ENCODE measurements around the gene CENPF. TPM values are rescaled to one million over a fixed set of nuclear protein-coding genes. Genes with fewer than 3 reads are reported as not detected.

The CENPF gene, protein sequence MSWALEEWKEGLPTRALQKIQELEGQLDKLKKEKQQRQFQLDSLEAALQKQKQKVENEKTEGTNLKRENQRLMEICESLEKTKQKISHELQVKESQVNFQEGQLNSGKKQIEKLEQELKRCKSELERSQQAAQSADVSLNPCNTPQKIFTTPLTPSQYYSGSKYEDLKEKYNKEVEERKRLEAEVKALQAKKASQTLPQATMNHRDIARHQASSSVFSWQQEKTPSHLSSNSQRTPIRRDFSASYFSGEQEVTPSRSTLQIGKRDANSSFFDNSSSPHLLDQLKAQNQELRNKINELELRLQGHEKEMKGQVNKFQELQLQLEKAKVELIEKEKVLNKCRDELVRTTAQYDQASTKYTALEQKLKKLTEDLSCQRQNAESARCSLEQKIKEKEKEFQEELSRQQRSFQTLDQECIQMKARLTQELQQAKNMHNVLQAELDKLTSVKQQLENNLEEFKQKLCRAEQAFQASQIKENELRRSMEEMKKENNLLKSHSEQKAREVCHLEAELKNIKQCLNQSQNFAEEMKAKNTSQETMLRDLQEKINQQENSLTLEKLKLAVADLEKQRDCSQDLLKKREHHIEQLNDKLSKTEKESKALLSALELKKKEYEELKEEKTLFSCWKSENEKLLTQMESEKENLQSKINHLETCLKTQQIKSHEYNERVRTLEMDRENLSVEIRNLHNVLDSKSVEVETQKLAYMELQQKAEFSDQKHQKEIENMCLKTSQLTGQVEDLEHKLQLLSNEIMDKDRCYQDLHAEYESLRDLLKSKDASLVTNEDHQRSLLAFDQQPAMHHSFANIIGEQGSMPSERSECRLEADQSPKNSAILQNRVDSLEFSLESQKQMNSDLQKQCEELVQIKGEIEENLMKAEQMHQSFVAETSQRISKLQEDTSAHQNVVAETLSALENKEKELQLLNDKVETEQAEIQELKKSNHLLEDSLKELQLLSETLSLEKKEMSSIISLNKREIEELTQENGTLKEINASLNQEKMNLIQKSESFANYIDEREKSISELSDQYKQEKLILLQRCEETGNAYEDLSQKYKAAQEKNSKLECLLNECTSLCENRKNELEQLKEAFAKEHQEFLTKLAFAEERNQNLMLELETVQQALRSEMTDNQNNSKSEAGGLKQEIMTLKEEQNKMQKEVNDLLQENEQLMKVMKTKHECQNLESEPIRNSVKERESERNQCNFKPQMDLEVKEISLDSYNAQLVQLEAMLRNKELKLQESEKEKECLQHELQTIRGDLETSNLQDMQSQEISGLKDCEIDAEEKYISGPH (N-terminal part only)
- 34.5 TPM for polyA plus RNA-seq (2012; ENCODE audit: low read depth, missing spikeins)

DNA sequence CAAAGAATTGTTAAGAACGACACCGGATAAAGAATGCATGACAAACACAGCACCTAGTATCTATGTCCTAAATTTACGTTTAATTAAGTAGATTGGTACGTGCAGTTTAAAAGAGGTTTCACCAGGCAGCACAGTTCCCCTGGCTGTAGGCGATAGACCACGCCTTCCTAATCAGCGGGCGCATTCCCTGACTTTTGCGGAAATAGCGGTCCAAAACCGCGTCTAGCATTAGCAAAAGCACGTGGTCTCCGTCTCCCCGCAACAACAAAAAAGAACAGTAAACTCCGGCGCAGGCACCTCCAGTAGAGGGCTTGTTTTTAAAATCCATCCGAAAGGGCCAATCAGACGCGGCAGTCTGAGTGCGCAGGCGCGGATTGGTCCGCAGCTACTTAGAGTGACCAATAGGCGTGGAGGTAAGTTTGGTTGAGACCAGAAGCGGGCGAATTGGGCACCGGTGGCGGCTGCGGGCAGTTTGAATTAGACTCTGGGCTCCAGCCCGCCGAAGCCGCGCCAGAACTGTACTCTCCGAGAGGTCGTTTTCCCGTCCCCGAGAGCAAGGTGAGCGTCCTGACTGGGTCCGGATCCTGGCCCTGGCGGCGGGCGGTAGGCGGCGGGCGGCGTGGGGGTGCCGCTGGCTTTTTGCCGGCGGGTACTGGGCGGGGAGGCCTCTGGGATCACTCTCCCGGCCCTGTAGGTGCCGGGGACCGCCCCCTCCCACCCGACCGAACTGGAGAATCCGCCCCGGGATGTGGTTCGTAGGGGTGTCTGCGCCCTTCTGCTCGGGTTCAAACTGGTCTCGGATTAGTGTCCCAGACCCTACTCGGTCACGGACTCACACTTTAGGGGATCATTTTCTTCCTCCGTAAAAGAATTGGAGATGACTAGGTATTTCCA, at the start of gene CENPF:
CENPF (plus strand) TSS at position 432 of the 894 bp plus-strand sequence. CDS start 10,560 bp downstream, outside the sequence.
- peak; percentile 93 for DNase-seq (ENCODE audit: insufficient read length, low spot score)
- TF ChIP-seq POU2F2 (IDR thresholded peaks at IDR 0.05; ENCODE audit: low read depth, low read length) (no peak; the same call in 1 of the 2 replicates), PAX5 (IDR thresholded peaks at IDR 0.05; ENCODE audit: insufficient read depth, low read length, severe bottlenecking) (no peak), SPI1 (IDR thresholded peaks at IDR 0.05; ENCODE audit: low read depth, low read length) (0 out of 2 replicates have a peak, but pooled peaks have one; percentile 17), TAF1 (IDR thresholded peaks at IDR 0.05; ENCODE audit: low read depth, low read length) (no peak), POLR2AphosphoS5 (IDR thresholded peaks at IDR 0.05; ENCODE audit: low read depth, low read length) (no peak), POLR2A (IDR thresholded peaks at IDR 0.05; ENCODE audit: low read depth, low read length) (no peak)
- peak; percentile 95 for FAIRE-seq

DNA sequence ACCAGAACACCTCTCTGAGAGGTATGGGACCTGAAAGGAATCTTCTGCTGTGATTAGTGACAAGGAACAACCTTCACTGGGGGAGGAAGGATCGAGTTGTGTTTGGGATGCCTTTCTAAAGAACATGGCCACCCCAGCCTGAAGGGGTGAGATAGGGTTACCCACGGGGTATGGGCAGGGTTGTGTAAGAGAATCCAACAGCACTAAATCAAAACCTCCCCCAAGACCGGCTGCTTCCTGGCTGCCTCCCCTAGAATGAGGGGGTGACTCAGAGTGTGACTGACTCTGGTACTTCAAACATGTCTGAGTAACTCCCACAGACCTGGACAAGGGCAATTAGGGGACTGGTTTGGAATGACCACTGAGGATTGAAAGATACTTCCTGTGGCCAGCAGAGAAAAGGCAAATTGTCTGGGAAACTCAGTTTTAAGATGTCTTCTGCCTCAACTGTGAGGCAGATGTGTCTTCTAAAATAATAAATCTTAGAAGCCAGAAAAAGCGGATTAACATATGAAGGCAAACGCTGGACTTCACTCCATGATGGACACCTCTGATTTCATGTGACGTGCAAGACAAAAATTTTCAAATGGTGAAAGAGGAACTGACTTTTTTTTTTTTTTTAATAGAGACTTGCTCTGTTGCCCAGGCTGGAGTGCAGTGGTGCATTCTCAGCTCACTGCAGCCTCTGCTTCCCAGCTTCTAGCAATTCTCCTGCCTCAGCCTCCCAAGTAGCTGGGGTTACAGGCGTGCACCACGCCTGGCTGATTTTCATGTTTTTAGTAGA, 44.9 kb upstream of the CENPF start:
- DNase-seq (ENCODE audit: insufficient read length, low spot score) = no peak
- TF ChIP-seq POLR2A (IDR thresholded peaks at IDR 0.05; ENCODE audit: low read depth, low read length) = no peak
- no peak for TF ChIP-seq POLR2AphosphoS5 (IDR thresholded peaks at IDR 0.05; ENCODE audit: low read depth, low read length)
- TF ChIP-seq TAF1 (IDR thresholded peaks at IDR 0.05; ENCODE audit: low read depth, low read length) = no peak
- TF ChIP-seq PAX5 (IDR thresholded peaks at IDR 0.05; ENCODE audit: insufficient read depth, low read length, severe bottlenecking) = no peak
- TF ChIP-seq POU2F2 (IDR thresholded peaks at IDR 0.05; ENCODE audit: low read depth, low read length) = no peak
- peak; percentile 78 for TF ChIP-seq SPI1 (IDR thresholded peaks at IDR 0.05; ENCODE audit: low read depth, low read length)
- peak; percentile 71 for FAIRE-seq

DNA sequence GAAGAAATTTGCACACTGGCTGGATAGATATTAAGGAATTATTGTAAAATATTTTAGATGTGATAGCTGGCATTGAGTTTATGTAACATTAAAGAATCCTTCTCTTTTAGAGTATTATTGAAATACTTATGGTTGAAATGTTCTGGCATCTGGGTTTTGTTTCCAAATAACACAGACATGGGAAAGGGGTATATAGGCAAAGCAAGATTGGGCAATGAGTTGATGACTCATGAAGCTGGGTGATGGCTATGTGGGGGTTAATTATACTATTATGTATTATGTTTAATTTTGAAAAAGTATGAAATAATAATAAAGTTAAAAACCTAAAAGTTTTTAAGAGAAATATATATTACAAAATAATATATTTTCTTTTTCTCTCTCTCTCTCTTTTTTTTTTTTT, 39.1 kb upstream of the CENPF start:
- FAIRE-seq (no peak), DNase-seq (ENCODE audit: insufficient read length, low spot score) (no peak)
- TF ChIP-seq POLR2AphosphoS5 (IDR thresholded peaks at IDR 0.05; ENCODE audit: low read depth, low read length) = no peak
- TF ChIP-seq PAX5 (IDR thresholded peaks at IDR 0.05; ENCODE audit: insufficient read depth, low read length, severe bottlenecking) = no peak
- no peak for TF ChIP-seq POLR2A (IDR thresholded peaks at IDR 0.05; ENCODE audit: low read depth, low read length)
- no peak for TF ChIP-seq TAF1 (IDR thresholded peaks at IDR 0.05; ENCODE audit: low read depth, low read length)
- TF ChIP-seq POU2F2 (IDR thresholded peaks at IDR 0.05; ENCODE audit: low read depth, low read length) = no peak
- TF ChIP-seq SPI1 (IDR thresholded peaks at IDR 0.05; ENCODE audit: low read depth, low read length) = no peak

DNA sequence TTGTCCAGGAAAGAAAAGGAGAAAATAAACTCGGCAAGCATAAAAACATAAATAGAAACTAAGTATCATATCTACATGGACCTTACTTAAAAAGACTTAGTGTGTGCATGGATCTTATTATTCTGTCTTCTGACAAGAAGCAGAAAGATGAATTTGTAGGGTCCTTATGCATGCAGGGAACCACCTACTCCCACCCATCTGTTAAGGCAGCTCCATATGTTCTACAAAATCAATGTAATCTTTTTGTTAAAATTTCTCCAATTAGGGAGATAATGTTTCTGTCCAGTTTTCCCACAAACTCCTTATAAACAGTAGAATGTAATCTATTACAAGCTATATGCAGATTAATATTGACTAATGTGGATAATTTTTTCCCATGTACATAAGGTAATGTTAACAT, 37.7 kb upstream of the CENPF start:
- FAIRE-seq = no peak
- no peak for TF ChIP-seq POLR2AphosphoS5 (IDR thresholded peaks at IDR 0.05; ENCODE audit: low read depth, low read length)
- DNase-seq (ENCODE audit: insufficient read length, low spot score) = no peak

DNA sequence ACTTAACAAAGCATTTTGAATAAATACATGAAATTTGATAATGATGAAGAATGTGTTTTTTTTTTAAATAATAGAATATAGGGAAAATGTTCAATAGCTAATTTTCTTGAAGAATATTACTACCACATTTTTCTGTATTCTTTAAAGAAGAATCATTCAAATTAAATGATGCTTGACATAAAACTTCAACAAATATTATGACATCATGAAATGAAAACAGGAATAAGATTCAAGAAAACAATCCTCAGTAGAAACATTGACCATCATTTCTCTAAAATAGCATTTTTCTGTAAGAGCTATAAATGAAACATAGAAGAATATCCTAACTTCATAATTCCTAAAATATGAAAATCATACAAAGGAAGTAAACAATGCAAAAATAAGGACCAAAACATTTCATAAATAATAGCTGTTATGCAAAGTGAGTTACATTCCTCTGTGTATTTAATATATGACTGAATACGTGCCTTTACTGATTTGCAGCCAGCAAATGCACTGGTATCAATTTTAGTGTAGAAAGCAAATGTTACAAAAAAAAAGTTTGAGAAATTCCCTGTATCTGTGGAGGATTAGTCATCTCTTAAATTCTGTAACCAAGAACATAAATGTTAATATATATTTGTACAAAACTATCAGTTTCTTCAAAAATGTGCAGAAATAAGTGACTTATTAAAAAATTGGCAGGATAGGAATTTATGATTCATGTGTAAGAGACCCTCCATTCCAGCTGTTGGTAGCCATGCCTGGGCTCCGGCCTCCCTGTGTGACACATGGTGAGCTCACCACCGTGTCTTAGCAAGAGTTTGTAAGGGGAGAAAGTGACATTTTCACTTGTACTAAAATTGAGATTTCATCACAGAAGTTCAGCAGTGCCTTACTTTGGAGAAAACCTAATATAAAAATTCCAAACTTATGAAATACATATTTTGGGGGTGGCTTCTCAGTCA, 36.6 kb upstream of the CENPF start:
- no peak for TF ChIP-seq POU2F2 (IDR thresholded peaks at IDR 0.05; ENCODE audit: low read depth, low read length)
- TF ChIP-seq PAX5 (IDR thresholded peaks at IDR 0.05; ENCODE audit: insufficient read depth, low read length, severe bottlenecking) = no peak
- TF ChIP-seq POLR2A (IDR thresholded peaks at IDR 0.05; ENCODE audit: low read depth, low read length) = no peak
- TF ChIP-seq SPI1 (IDR thresholded peaks at IDR 0.05; ENCODE audit: low read depth, low read length) = no peak
- no peak for TF ChIP-seq POLR2AphosphoS5 (IDR thresholded peaks at IDR 0.05; ENCODE audit: low read depth, low read length)
- TF ChIP-seq TAF1 (IDR thresholded peaks at IDR 0.05; ENCODE audit: low read depth, low read length) = no peak
- no peak for DNase-seq (ENCODE audit: insufficient read length, low spot score)
- no peak for FAIRE-seq

DNA sequence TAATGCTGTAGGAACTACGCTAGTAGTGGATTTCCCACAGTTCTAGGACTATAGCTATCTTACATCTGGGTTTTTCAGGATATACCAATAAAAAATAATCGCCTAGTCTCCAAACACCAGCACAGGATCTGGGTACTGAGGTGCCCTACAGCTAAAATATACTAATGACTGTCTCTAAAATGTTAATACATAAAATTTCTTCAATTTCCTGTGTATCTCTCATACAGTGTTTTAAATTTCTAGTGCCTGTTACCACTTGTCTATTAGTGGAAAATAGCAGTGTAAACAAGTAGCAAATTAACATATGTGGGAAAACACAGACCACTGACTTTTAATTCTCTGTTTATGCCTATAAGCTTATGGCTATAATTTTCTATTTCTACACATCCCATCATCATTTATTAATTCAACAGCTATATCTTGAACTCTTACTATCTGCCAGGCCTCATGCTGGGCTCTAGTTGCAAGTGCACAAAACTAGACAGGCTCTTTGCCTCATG, 35.5 kb upstream of the CENPF start:
- no peak for TF ChIP-seq SPI1 (IDR thresholded peaks at IDR 0.05; ENCODE audit: low read depth, low read length)
- no peak for TF ChIP-seq POLR2A (IDR thresholded peaks at IDR 0.05; ENCODE audit: low read depth, low read length)
- TF ChIP-seq TAF1 (IDR thresholded peaks at IDR 0.05; ENCODE audit: low read depth, low read length) = no peak
- TF ChIP-seq POU2F2 (IDR thresholded peaks at IDR 0.05; ENCODE audit: low read depth, low read length) = no peak
- TF ChIP-seq PAX5 (IDR thresholded peaks at IDR 0.05; ENCODE audit: insufficient read depth, low read length, severe bottlenecking) = no peak
- no peak for FAIRE-seq

DNA sequence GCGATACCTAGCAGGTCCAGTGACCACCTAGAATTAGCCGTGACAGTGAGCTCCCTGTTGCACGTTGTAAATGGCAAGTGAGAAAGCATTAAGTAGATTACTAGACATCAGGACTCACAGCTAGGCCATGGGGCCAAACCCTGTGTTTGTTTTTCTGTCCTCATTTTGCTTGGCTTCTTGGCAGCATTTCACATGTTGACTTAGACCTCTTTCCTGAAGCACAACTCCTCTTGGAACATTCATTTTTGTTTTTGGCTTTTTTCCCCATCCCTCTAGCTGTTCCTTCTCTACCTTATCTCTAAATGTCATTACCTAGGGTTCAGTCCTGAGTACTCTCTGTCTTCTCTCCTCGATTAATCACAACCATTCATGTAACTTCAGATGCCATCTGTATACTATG, 34.7 kb upstream of the CENPF start:
- DNase-seq (ENCODE audit: insufficient read length, low spot score) = no peak
- TF ChIP-seq TAF1 (IDR thresholded peaks at IDR 0.05; ENCODE audit: low read depth, low read length) = no peak
- no peak for TF ChIP-seq SPI1 (IDR thresholded peaks at IDR 0.05; ENCODE audit: low read depth, low read length)
- no peak for TF ChIP-seq PAX5 (IDR thresholded peaks at IDR 0.05; ENCODE audit: insufficient read depth, low read length, severe bottlenecking)
- no peak for TF ChIP-seq POLR2AphosphoS5 (IDR thresholded peaks at IDR 0.05; ENCODE audit: low read depth, low read length)
- TF ChIP-seq POLR2A (IDR thresholded peaks at IDR 0.05; ENCODE audit: low read depth, low read length) = no peak
- TF ChIP-seq POU2F2 (IDR thresholded peaks at IDR 0.05; ENCODE audit: low read depth, low read length) = no peak
- no peak for FAIRE-seq

More for the DNA sequence above, 35.5 kb upstream of the CENPF start:
- no peak for DNase-seq (ENCODE audit: insufficient read length, low spot score)

Measured in GM12891 (cell line).